H1 (cell line): ENCODE measurements around the gene PEAK3.

Source experiments
- ATF3 ChIP-seq: IDR thresholded peaks from 2 replicates; pipeline ENCODE4 v1.6.1; 2011; ENCODE audit warnings: low read depth, mild to moderate bottlenecking, low read length; ENCODE audit not compliant: insufficient read depth
- CTCF ChIP-seq, 3 experiments: IDR thresholded peaks; 1 replicate in 2 of 3; 2 replicates in 1 of 3; pipeline versions ENCODE4 v1.5.1 to v1.6.1; 2011; ENCODE audit warnings: low read length in 3 of 3, mild to moderate bottlenecking in 3 of 3, inconsistent platforms in 2 of 3, low read depth in 1 of 3, moderate library complexity in 1 of 3; ENCODE audit not compliant: insufficient read depth in 1 of 3; ENCODE audit errors: control extremely low read depth in 1 of 3
- EP300 ChIP-seq, 2 experiments: IDR thresholded peaks; 1 replicate in 1 of 2; 2 replicates in 1 of 2; pipeline ENCODE4 v1.6.1; 2011 to 2012; ENCODE audit warnings: low read depth in 2 of 2, low read length in 2 of 2, mild to moderate bottlenecking in 2 of 2, borderline replicate concordance in 1 of 2, inconsistent platforms in 1 of 2, moderate library complexity in 1 of 2
- GABPA ChIP-seq: IDR thresholded peaks from 2 replicates; pipeline ENCODE4 v1.6.1; 2011; ENCODE audit warnings: mild to moderate bottlenecking, low read length, moderate library complexity, borderline replicate concordance; ENCODE audit not compliant: insufficient read depth
- HDAC2 ChIP-seq, 2 experiments: fragments of 300-600 bp in 1 of 2; sonication (generic) in 1 of 2; IDR thresholded peaks; 2 replicates each; pipeline ENCODE4 v1.6.1; 2011 to 2012; ENCODE audit warnings: low read depth in 2 of 2, low read length in 2 of 2, mild to moderate bottlenecking in 2 of 2, moderate library complexity in 2 of 2, borderline replicate concordance in 1 of 2, inconsistent platforms in 1 of 2
- JUND ChIP-seq: IDR thresholded peaks from 2 replicates; pipeline ENCODE4 v1.6.1; 2011; ENCODE audit warnings: mild to moderate bottlenecking, improper control_type of control experiment, low read length
- MAFK ChIP-seq: IDR thresholded peaks from 2 replicates; pipeline ENCODE4 v1.6.1; 2012; ENCODE audit warnings: low read depth, mild to moderate bottlenecking, improper control_type of control experiment, low read length
- MAX ChIP-seq: IDR thresholded peaks from 2 replicates; pipeline ENCODE4 v1.6.1; 2012; ENCODE audit warnings: inconsistent platforms
- PHF8 ChIP-seq: fragments of 200-600 bp; sonication (generic); conservative IDR thresholded peaks from 2 replicates; pipeline ENCODE4 v1.7.1; 2012; ENCODE audit warnings: low read depth, mild to moderate bottlenecking, inconsistent platforms, low read length, moderate library complexity
- POLR2A ChIP-seq, 2 experiments: IDR thresholded peaks; 1 replicate in 1 of 2; 2 replicates in 1 of 2; pipeline ENCODE4 v1.6.1; 2011; ENCODE audit warnings: low read depth in 2 of 2, low read length in 2 of 2, mild to moderate bottlenecking in 2 of 2; ENCODE audit errors: control extremely low read depth in 1 of 2
- POLR2AphosphoS5 ChIP-seq: IDR thresholded peaks from 2 replicates; pipeline ENCODE4 v1.6.1; 2011; ENCODE audit warnings: low read depth, low read length
- RFX5 ChIP-seq: IDR thresholded peaks from 2 replicates; pipeline ENCODE4 v1.6.1; 2011; ENCODE audit warnings: low read depth, low read length, improper control_type of control experiment, borderline replicate concordance
- TEAD4 ChIP-seq: IDR thresholded peaks from 2 replicates; pipeline ENCODE4 v1.6.1; 2012; ENCODE audit warnings: low read depth, low read length, inconsistent platforms, mixed read lengths
- YY1 ChIP-seq: IDR thresholded peaks from 2 replicates; pipeline ENCODE4 v1.6.1; 2011; ENCODE audit warnings: low read depth, mild to moderate bottlenecking, low read length

- no peak for TF ChIP-seq CTCF (IDR thresholded peaks at IDR 0.05; ENCODE audit: control extremely low read depth in 1 of 3, insufficient read depth in 1 of 3, low read depth in 1 of 3, low read length in 3 of 3)
- no peak for TF ChIP-seq HDAC2 (IDR thresholded peaks at IDR 0.05; ENCODE audit: borderline replicate concordance in 1 of 2, low read depth in 2 of 2, low read length in 2 of 2)
- no peak for TF ChIP-seq POLR2A (IDR thresholded peaks at IDR 0.05; ENCODE audit: control extremely low read depth in 1 of 2, low read depth in 2 of 2, low read length in 2 of 2)
- TF ChIP-seq ATF3 = no peak
- 0 out of 2 replicates have a peak, but pooled peaks have one; percentile 4 for TF ChIP-seq POLR2AphosphoS5
- TF ChIP-seq RFX5 = no peak
- TF ChIP-seq EP300 (IDR thresholded peaks at IDR 0.05; ENCODE audit: borderline replicate concordance in 1 of 2, low read depth in 2 of 2, low read length in 2 of 2) = no peak
- no peak for TF ChIP-seq JUND
- TF ChIP-seq YY1 = no peak
- no peak for TF ChIP-seq GABPA
- TF ChIP-seq MAX = no peak
- no peak for TF ChIP-seq PHF8
- no peak for TF ChIP-seq MAFK
- no peak for TF ChIP-seq TEAD4
These were observed 53.6 kb downstream of the PEAK3 start for GRCh38 chr19:2228157-2229030.
